ENCODE results near the gene RAB30.
A peak's percentile ranks its signal among the peaks of the same experiment; 100 is the strongest.
"Not testable (repeated sequence)": the region's sequence is repeated elsewhere in the genome, so short reads cannot be mapped to it uniquely, and the experiment has no call there.

Gene RAB30

DNA sequence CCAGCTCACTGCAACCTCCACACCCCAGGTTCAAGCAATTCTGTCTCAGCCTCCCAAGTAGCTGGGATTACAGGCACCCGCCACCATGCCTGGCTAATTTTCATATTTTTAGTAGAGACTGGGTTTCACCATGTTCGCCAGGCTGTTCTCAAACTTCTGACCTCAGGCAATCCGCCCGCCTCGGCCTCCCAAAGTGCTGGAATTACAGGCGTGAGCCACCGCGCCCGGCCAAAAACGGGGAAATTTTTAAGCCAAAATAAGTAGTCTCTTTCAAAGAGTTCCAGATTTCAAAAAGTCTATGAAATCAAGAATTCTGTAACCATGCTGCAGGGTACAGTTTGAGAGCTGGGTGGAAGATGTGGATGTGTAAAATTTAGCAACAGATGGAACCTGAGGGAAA, 62.6 kb downstream of the RAB30 start:
- WGBS, 2 donors (ENCODE audit: extremely low coverage in 2 of 2, insufficient read length in 2 of 2, insufficient replicate concordance in 1 of 2), result no CpG with 5 or more reads among the region's 10 CpGs
- H2BK5ac ChIP-seq (ENCODE audit: low read length); H2BK120ac ChIP-seq (ENCODE audit: low read depth, low read length); H2BK15ac ChIP-seq (ENCODE audit: low read length); H4K91ac ChIP-seq (ENCODE audit: low read depth, low read length, poor library complexity); H3K9ac ChIP-seq (ENCODE audit: low read depth, low read length, poor library complexity); H3K14ac ChIP-seq (ENCODE audit: low read length); H3K4ac ChIP-seq (ENCODE audit: low read length); H3K79me1 ChIP-seq (ENCODE audit: low read depth, low read length); H2AFZ ChIP-seq (ENCODE audit: low read length); H3K4me2 ChIP-seq (ENCODE audit: insufficient read depth, low read length, poor library complexity, severe bottlenecking); H2AK5ac ChIP-seq (ENCODE audit: low read depth, low read length); H2BK12ac ChIP-seq (ENCODE audit: low read length); H3K27ac ChIP-seq (replicated peaks; ENCODE audit: low read length); H4K8ac ChIP-seq (ENCODE audit: low read depth, low read length); H3K27me3 ChIP-seq (ENCODE audit: control insufficient read depth in 3 of 3, insufficient read depth in 3 of 3, low read depth in 1 of 3, low read length in 3 of 3); H3K4me3 ChIP-seq (ENCODE audit: low read length in 2 of 2); H3K36me3 ChIP-seq (replicated peaks in 1 of 2; ENCODE audit: control insufficient read depth in 2 of 2, insufficient read depth in 2 of 2, low read length in 2 of 2); H3K18ac ChIP-seq (ENCODE audit: low read length); H3K23ac ChIP-seq (ENCODE audit: low read depth, low read length, poor library complexity); DNase-seq (ENCODE audit: low spot score); H3K9me3 ChIP-seq (replicated peaks in 1 of 2; ENCODE audit: control insufficient read depth in 2 of 2, insufficient read depth in 1 of 2, low read depth in 1 of 2, low read length in 2 of 2): not testable (repeated sequence)
- peaks cover 16 to 19% of the 10 kb centered on the region in 2 donors for H3K4me1 ChIP-seq (ENCODE audit: control insufficient read depth in 2 of 2, insufficient read depth in 1 of 2, low read depth in 1 of 2, low read length in 2 of 2)

DNA sequence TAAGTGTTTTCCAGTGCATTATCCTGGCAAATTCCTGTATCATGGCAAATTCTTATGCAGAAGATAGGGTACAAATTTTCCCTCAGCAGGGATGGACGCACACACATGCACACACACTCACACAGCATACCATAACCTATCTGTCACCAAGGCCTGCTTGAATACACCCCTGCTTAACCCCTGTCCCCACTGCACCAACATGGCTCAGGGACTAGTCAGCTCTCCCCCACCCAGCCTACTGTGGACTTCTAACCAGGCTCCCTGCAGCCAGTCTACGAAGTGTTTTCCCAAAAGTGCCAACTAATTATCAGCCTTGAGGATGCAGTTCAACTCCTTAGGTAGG, 63.1 kb downstream of the RAB30 start:
- no peak overlapping the region for H3K27ac ChIP-seq (replicated peaks; ENCODE audit: low read length)
- H3K27me3 ChIP-seq (ENCODE audit: control insufficient read depth in 3 of 3, insufficient read depth in 3 of 3, low read depth in 1 of 3, low read length in 3 of 3), result no peaks in the 10 kb centered on the region
- H2AK5ac ChIP-seq (ENCODE audit: low read depth, low read length), result no peak overlapping the region
- H3K4ac ChIP-seq (ENCODE audit: low read length), result no peak overlapping the region
- H3K36me3 ChIP-seq (replicated peaks in 1 of 2; ENCODE audit: control insufficient read depth in 2 of 2, insufficient read depth in 2 of 2, low read length in 2 of 2), result no peaks in the 10 kb centered on the region
- H2BK5ac ChIP-seq (ENCODE audit: low read length), result no peak overlapping the region
- H2AFZ ChIP-seq (ENCODE audit: low read length), result peak overlapping the region; percentile 88
- H3K4me2 ChIP-seq (ENCODE audit: insufficient read depth, low read length, poor library complexity, severe bottlenecking), result no peak overlapping the region
- no peaks in the 10 kb centered on the region for H3K9me3 ChIP-seq (replicated peaks in 1 of 2; ENCODE audit: control insufficient read depth in 2 of 2, insufficient read depth in 1 of 2, low read depth in 1 of 2, low read length in 2 of 2)
- H2BK120ac ChIP-seq (ENCODE audit: low read depth, low read length), result no peak overlapping the region
- H3K9ac ChIP-seq (ENCODE audit: low read depth, low read length, poor library complexity), result no peak overlapping the region
- no peak overlapping the region for H2BK12ac ChIP-seq (ENCODE audit: low read length)
- H3K4me3 ChIP-seq (ENCODE audit: low read length in 2 of 2), result no peak overlapping the region
- H4K8ac ChIP-seq (ENCODE audit: low read depth, low read length), result no peak overlapping the region
- no peak overlapping the region for H2BK15ac ChIP-seq (ENCODE audit: low read length)
- DNase-seq (ENCODE audit: low spot score), result no peak
- no peak overlapping the region for H4K91ac ChIP-seq (ENCODE audit: low read depth, low read length, poor library complexity)
- H3K14ac ChIP-seq (ENCODE audit: low read length), result no peak overlapping the region
- no CpG with 5 or more reads among the region's 2 CpGs for WGBS, 2 donors (ENCODE audit: extremely low coverage in 2 of 2, insufficient read length in 2 of 2, insufficient replicate concordance in 1 of 2)
- H3K4me1 ChIP-seq (ENCODE audit: control insufficient read depth in 2 of 2, insufficient read depth in 1 of 2, low read depth in 1 of 2, low read length in 2 of 2), result peaks cover 16 to 19% of the 10 kb centered on the region in 2 donors
- H3K23ac ChIP-seq (ENCODE audit: low read depth, low read length, poor library complexity), result no peak overlapping the region
- no peaks in the 10 kb centered on the region for H3K79me1 ChIP-seq (ENCODE audit: low read depth, low read length)
- H3K18ac ChIP-seq (ENCODE audit: low read length), result no peak overlapping the region

DNA sequence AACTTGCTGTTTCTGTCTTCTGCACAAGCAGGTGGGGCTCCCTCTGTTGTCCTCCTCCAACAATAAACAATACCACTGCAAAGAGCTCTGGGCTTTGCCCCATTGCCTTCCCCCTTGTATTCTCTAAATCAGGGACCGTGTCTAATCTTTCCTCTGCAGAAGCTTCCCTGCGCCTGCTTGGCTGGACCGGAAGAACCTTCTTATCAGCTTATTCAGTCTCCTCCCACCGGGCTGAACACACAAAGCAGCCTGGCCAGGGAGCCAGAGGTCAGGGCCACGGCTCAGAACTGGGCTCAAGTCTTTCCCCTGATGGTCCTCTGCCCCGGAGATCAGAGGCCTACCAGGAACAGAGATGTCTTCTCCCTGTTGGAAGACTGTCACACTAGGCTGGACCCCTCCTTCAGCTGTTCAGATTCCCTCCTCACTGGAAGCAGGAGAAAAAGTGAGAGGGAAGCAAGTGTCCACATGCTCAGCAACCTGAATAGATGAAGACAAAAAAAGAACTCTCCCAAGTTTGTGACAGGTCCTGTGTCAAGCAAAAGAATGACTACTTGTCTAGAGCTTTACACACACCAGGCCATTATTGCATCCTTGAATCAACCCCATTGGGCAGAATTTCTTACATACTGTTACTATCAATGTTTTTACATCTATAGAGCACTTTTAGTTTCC, 63.7 kb downstream of the RAB30 start:
- Histone ChIP-seq H2AK5ac (ENCODE audit: low read depth, low read length) (no peak overlapping the region), H2BK12ac (ENCODE audit: low read length) (no peak overlapping the region), H3K9me3 (replicated peaks in 1 of 2; ENCODE audit: control insufficient read depth in 2 of 2, insufficient read depth in 1 of 2, low read depth in 1 of 2, low read length in 2 of 2) (no peaks in the 10 kb centered on the region), H3K27me3 (ENCODE audit: control insufficient read depth in 3 of 3, insufficient read depth in 3 of 3, low read depth in 1 of 3, low read length in 3 of 3) (no peaks in the 10 kb centered on the region), H3K36me3 (replicated peaks in 1 of 2; ENCODE audit: control insufficient read depth in 2 of 2, insufficient read depth in 2 of 2, low read length in 2 of 2) (no peaks in the 10 kb centered on the region), H2BK5ac (ENCODE audit: low read length) (no peak overlapping the region), H3K23ac (ENCODE audit: low read depth, low read length, poor library complexity) (no peak overlapping the region), H3K79me1 (ENCODE audit: low read depth, low read length) (no peaks in the 10 kb centered on the region), H3K4ac (ENCODE audit: low read length) (no peak overlapping the region), H3K14ac (ENCODE audit: low read length) (no peak overlapping the region), H3K4me1 (ENCODE audit: control insufficient read depth in 2 of 2, insufficient read depth in 1 of 2, low read depth in 1 of 2, low read length in 2 of 2) (peaks cover 16 to 19% of the 10 kb centered on the region in 2 donors), H2BK120ac (ENCODE audit: low read depth, low read length) (no peak overlapping the region), H2AFZ (ENCODE audit: low read length) (peak overlapping the region; percentile 88), H3K18ac (ENCODE audit: low read length) (no peak overlapping the region), H3K27ac (replicated peaks; ENCODE audit: low read length) (no peak overlapping the region), H3K9ac (ENCODE audit: low read depth, low read length, poor library complexity) (no peak overlapping the region), H2BK15ac (ENCODE audit: low read length) (no peak overlapping the region), H4K91ac (ENCODE audit: low read depth, low read length, poor library complexity) (no peak overlapping the region), H3K4me3 (ENCODE audit: low read length in 2 of 2) (peak overlapping the region in 1 of 2 donors; percentile 16), H4K8ac (ENCODE audit: low read depth, low read length) (no peak overlapping the region), H3K4me2 (ENCODE audit: insufficient read depth, low read length, poor library complexity, severe bottlenecking) (no peak overlapping the region)
- DNase-seq (ENCODE audit: low spot score), result peak; percentile 40
- no CpG with 5 or more reads among the region's 6 CpGs for WGBS, 2 donors (ENCODE audit: extremely low coverage in 2 of 2, insufficient read length in 2 of 2, insufficient replicate concordance in 1 of 2)

DNA sequence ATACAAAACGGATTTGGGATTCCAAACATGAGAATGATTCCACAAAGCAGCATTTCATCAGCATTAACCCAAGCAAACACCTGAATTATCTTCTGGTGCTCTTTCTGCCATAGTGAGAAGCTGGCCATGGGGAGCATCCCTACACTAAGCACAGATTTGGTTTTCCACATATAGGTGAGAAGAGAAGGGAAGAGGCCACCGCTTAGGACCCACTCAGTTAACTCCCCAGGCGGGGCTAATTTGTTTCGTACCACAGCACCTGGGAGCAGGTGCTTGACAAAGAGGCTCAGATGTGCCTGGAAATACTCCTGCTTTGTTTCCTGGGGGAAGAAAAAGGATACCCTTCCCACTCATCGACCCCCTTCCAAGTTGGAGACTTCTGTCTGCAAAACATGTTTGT, 64.2 kb downstream of the RAB30 start:
- Histone ChIP-seq H3K36me3 (replicated peaks in 1 of 2; ENCODE audit: control insufficient read depth in 2 of 2, insufficient read depth in 2 of 2, low read length in 2 of 2) (no peaks in the 10 kb centered on the region), H3K4me1 (ENCODE audit: control insufficient read depth in 2 of 2, insufficient read depth in 1 of 2, low read depth in 1 of 2, low read length in 2 of 2) (peaks cover 16 to 19% of the 10 kb centered on the region in 2 donors), H3K4ac (ENCODE audit: low read length) (no peak overlapping the region), H3K27ac (replicated peaks; ENCODE audit: low read length) (no peak overlapping the region), H2AK5ac (ENCODE audit: low read depth, low read length) (no peak overlapping the region), H4K91ac (ENCODE audit: low read depth, low read length, poor library complexity) (no peak overlapping the region), H3K23ac (ENCODE audit: low read depth, low read length, poor library complexity) (no peak overlapping the region), H3K9me3 (replicated peaks in 1 of 2; ENCODE audit: control insufficient read depth in 2 of 2, insufficient read depth in 1 of 2, low read depth in 1 of 2, low read length in 2 of 2) (no peaks in the 10 kb centered on the region), H3K27me3 (ENCODE audit: control insufficient read depth in 3 of 3, insufficient read depth in 3 of 3, low read depth in 1 of 3, low read length in 3 of 3) (no peaks in the 10 kb centered on the region), H2BK15ac (ENCODE audit: low read length) (no peak overlapping the region), H2BK120ac (ENCODE audit: low read depth, low read length) (no peak overlapping the region), H4K8ac (ENCODE audit: low read depth, low read length) (no peak overlapping the region), H3K4me2 (ENCODE audit: insufficient read depth, low read length, poor library complexity, severe bottlenecking) (no peak overlapping the region), H3K18ac (ENCODE audit: low read length) (no peak overlapping the region), H2AFZ (ENCODE audit: low read length) (peak overlapping the region; percentile 88), H3K79me1 (ENCODE audit: low read depth, low read length) (no peaks in the 10 kb centered on the region), H3K9ac (ENCODE audit: low read depth, low read length, poor library complexity) (no peak overlapping the region), H2BK12ac (ENCODE audit: low read length) (no peak overlapping the region), H2BK5ac (ENCODE audit: low read length) (no peak overlapping the region), H3K4me3 (ENCODE audit: low read length in 2 of 2) (peak overlapping the region in 1 of 2 donors; percentile 16), H3K14ac (ENCODE audit: low read length) (no peak overlapping the region)
- no peak for DNase-seq (ENCODE audit: low spot score)
- WGBS, 2 donors (ENCODE audit: extremely low coverage in 2 of 2, insufficient read length in 2 of 2, insufficient replicate concordance in 1 of 2), result no CpG with 5 or more reads among the region's 5 CpGs
